RPMI8226 (cell line): ENCODE data around the gene ITPKC.
A peak's percentile ranks its signal among the peaks of the same experiment; 100 is the strongest.

Source experiments
- DNase-seq: peaks from one replicate; pipeline ENCODE4 v3.0.0-alpha.2; 2015

ITPKC gene

DNA sequence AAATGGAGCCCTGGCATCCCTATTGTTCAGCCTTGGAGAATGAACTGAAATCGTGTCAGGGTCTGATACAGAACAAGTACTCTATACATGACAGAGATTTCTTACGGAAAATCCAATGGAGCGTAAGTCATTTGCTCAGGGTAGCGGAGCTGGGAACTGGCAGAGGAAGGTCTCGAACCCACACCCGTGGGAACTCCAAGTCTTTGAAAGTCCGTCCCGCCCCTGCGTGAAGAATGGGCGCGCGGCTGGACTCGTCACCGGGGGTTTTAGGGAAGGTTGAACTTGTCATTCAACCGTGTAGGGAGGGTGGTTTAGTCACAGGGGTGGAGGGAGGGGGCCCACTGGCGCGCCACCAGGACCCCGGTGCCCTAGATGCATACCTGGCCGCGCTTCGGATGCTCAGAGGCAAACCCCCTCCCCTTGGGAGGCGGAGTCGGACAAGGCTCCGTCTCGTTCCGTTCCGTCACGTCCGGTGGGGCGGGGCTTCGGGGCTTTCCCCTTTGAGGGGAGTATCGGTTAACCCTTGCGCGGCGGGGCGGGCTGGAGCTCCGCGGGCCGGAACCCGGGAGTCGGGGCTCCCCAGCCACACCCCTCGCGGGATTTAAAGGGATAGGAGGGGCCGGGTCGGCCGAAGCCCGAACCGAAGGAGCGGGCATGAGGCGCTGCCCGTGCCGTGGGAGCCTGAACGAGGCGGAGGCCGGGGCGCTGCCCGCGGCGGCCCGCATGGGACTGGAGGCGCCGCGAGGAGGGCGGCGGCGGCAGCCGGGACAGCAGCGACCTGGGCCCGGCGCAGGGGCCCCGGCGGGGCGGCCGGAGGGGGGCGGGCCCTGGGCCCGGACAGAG is at the start of gene ITPKC, which contains the start of gene COQ8B:
ITPKC (plus strand) TSS at position 631 of the 843 bp plus-strand sequence; CDS start at position 655, 24 bp downstream.
COQ8B (minus strand) TSS at position 405 of the 843 bp plus-strand sequence. CDS start 2,254 bp downstream, outside the sequence.
- peak; percentile 97 for DNase-seq

DNA sequence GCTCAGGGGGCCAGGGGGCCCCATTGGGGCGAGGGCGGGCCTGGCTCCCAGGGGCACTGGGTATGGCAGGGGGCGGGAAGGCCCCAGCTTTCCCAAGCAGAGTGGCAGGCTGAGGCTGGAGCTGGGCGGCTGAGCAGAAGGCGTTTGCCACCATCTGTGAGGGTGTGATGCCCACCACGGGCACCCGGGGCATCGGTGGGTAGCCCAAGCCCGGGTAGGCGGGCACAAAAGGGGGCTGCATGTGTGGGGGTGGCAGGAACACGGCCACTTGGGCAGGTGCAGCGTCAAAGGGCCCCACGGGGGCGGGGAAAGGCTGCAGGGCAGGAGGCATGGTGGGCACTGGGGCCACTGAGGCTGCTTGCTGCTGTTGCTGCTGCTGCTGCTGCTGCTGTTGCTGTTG is 49.3 kb upstream of the ITPKC start:
- DNase-seq, result no peak

DNA sequence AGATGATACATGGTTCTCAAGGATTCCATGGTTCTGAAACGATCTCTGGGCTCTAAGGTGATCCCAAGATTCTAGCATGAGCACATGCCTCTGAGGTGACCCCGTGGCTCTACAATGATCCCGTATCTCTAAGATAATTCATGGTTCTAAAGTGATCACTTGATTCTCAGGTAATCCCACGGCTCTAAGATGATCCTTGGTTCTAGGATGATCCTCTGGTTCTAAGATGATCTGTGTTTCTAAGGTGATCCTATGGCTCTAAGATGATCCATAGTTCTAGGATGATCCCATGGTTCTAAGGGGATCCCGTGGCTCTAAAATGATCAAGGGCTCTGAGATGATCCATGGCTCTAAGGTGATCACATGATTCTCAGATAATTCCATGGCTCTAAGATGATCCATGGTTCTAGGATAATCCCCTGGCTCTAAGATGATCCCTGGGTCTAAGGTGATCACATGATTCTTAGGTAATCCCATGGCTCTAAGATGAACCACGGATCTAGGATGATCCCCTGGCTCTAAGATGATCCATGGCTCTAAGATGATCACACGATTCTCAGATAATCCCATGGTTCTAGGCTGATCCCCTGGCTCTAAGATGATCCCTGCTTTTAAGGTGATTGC is 47.8 kb upstream of the ITPKC start:
- DNase-seq, result no peak

DNA sequence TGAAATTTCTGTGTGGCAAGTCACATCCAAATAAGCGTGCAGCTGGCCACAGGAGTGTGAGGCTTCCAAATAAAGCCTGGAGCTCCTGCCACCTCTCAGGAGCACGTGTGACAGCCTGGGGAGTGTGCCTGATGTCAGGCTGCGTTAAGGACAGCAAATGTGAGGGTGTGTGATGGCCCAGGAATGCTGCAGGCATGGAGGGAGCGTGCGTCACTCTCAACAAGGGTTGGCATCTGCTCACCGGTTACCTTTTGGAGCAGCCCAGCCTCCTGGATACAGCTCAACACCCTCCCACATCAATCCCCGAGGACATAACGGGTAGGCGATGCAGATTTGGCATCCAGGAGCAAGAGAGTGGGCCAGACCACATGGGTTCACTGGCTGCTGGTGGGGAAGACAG is 45.5 kb upstream of the ITPKC start:
- DNase-seq, result no peak

DNA sequence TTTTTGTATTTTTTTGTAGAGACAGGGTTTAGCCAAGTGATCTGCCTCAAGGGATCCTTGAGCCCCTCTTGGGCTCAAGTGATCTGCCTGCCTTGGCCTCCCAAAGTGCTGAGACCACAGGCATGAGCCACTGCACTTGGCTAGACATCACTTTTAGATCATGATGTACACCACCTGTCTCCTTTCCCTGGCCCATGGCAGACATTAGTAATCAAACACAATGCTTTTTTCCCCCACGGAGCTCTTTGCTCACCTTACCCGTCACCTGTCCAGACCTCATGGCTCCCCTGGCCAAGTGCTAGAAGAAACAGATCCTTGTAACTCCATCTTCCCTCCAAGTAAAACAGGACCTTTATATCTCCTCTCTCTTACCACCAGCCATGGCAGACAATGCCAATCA is 44.9 kb upstream of the ITPKC start:
- DNase-seq, result no peak

DNA sequence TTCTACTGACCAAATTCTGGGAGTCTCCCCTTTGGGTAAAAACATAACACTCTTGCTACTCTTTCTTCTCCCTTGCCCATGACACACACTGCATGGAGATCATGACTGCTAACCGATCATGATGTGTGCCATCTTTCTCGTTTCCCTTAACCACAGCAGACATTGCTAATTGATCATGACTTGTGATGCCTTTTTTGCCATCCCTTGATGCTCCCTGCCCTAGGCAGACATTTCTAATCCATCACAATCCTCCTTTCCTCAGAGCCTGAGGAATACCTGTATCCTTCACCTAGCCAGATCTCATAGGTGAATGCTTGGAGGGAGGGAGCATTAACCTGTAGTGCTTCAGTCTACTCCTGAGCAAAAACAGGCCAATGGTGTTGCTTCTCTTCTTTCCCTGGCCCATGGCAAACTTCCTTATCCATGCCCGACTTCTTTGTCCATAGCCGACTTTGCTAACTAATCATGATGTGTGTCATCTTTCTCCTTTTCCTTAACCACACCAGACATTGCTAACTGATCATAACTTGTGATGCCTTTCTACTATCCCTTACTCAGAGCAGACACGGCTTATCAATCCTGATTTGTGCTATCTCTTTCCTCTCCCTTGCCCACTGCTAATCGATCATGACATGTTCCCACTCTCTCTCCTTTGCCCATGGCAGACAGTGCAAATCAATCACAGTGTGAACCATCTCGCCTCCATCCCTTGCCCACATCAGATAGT is 44.2 kb upstream of the ITPKC start:
- DNase-seq, result no peak

DNA sequence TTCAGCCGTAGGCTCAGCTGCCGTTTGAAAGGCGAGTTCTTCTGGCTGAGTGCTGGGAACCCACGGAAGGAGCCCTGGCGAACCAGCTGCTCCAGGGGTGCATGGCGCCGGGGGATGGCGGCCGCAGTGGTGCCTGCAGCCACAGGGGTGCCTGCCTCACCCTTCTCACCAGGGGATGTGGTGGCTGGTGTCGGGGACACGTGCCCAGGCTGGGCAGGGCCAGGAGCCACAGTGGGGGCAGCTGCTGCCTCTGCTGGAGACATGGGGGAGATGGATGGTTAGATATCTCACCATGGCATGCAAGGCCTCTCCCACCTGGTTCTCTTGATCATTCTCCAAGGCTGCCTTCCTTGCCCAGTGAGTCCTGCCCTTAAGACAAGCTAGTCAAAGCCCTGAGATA is 43.5 kb upstream of the ITPKC start:
- DNase-seq, result no peak

DNA sequence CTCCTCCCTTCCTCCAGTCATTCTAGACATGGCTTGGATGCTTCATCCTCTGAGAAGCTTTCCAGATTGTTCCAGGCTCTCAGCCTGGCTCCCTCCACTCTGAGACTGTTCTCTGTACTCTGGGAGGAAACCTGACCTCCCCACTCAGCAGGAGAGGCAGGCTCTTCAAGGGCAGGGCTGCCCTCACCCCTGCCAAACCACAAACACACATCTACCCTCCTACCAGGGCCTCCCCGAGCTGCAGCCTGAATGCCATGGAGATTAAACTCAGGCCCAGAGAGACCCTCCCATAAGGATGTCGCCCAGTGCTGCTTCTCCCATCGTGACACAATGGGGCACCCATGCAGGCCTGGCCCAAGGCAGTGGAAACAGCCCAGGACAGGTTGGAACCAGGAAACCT is 42.6 kb upstream of the ITPKC start:
- no peak for DNase-seq

DNA sequence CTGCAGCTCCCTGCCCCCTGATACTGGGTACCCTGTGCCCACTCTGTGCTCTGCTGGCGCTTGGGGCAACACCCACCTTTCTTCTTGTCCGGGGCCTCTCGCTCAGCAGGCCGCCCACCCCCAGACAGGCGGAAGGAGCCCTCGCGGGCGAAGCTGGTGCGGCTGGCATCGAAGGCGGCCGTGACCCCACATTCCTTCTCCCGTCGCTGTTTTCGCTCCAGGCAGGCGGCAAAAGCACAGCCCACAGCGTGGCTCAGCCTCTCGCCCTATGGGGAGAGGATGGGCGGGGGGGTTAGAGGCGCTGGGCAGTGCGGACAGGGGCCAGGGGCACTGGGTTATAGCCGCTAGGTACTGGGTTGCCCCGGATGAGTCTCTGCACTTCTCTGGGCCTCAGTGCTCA is 39.8 kb upstream of the ITPKC start:
- no peak for DNase-seq

DNA sequence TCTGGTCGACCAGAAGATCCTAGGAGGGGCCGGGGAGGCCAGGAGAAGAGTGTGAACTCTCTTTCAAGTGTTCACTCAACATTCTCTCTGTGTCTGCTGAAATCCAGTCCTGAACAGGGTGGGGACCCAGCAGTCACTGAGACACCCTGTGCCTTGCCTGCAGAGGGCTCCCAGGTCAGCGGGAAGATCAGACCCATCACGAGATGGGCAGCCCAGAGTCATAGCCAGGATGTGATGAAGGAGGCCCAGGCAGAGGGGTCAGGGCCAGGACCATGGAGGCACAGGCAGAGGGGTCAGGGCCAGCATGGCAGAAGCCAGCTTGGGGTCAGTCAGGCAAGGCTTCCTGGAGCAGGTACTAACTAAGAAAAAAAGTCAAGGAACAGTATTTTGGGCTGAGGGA is 35.9 kb upstream of the ITPKC start:
- no peak for DNase-seq

DNA sequence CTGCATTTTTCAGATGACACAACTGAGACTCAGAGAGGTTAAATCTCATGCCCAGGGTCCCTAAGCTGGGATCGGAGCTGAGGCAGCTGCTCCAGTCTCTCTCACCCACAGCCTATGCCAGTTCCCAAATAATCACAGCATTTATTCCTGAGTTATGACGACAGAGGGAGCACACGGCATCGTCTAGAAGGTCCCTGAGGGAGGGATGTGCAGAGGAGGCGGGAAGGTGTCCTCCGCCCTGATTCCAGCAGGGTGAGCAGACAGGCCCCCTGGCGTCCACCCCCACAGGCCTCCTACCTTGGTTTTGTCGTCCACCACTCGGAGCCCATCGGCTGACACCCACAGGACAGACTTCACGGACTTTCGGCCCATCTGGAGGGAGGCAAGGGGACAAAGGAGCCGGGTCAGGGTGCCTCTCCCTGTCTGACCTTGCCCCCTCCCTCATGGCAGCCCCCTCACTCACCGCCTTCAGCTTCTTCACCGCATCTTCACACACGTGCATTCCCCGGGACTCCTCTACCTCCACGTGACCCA is 34.4 kb upstream of the ITPKC start:
- DNase-seq, result no peak

DNA sequence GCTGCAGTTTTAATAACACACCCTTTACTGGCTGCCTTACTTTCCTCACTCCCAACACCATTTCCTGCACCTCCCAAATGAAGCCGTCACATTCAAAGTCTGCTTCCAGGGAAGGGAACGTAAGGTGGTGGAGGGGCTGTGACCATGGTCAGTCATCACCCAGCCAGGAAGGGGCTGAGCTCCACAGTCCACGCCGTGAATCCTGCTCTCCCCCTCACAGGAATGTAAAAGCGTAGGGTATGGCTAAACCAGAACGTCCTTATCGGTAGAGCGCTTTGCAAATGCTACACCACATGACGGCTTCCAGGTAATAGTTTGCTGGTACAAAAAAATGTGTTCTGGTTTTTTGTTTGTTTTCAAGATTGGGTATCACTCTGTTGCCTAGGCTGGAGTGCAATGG is 33.5 kb upstream of the ITPKC start:
- no peak for DNase-seq

DNA sequence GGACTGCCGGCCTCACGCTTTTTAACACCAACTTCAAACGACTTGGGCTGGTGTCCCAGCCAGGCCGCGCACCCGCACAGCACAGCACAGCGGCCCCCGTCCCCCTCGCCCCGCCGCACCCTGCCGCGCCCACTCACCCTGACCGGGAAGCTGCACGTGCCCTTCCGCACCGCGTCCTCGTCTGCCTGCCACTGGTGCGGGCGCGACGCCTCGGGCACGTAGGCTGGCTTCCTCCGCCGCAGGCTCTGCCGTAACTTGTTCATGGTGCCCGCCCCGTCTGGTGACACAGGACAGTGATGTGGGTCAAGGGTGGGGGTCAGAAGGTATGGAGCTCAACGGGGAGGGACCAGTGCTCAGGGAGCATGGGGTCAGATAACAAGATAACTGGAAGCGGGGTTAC is 32.6 kb upstream of the ITPKC start:
- no peak for DNase-seq

DNA sequence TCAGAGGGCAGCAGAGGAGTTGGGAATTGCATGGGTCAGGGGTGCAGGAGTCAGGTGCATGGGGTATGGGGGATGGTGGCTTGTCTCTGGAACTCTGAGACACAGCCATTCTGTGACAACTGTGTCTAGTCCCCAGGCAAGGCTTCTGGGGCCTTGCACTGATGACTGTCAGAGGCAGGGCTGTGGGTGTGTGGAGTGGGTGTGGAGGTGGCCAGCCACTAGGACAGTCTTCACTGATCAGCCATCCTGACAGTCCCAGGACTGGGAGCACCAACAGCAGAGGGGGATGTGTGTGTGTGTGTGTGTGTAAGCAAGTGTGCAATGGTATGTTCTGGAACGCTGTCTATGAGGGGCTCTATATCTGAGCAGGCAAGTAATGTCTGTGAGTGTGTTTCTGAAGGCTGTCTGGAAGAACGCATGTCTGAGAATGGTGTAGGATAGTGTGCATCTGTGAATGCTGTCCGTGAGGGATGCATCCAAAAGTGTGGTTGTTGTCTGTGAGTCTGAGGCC is 31.8 kb upstream of the ITPKC start:
- no peak for DNase-seq

DNA sequence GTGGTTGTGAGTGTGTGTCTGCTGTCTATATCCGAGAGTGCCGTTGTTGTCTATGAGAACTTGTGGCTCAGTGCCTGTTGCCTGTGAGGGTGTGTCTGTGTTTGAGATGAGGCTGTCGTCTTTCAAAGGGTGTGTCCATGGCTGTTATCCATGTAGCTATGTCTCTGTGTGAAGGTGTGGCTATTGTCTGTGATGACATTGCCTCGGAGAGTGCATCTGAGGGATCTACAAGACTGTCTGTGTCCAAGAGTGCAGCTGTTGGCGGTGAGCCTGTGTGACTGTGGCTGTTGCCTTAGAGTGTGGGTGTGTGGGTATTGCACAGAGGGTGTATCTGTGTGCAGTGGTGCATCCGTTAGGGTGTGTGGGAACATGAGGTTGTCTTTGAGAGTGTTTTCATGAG is 31.3 kb upstream of the ITPKC start:
- DNase-seq, result no peak

DNA sequence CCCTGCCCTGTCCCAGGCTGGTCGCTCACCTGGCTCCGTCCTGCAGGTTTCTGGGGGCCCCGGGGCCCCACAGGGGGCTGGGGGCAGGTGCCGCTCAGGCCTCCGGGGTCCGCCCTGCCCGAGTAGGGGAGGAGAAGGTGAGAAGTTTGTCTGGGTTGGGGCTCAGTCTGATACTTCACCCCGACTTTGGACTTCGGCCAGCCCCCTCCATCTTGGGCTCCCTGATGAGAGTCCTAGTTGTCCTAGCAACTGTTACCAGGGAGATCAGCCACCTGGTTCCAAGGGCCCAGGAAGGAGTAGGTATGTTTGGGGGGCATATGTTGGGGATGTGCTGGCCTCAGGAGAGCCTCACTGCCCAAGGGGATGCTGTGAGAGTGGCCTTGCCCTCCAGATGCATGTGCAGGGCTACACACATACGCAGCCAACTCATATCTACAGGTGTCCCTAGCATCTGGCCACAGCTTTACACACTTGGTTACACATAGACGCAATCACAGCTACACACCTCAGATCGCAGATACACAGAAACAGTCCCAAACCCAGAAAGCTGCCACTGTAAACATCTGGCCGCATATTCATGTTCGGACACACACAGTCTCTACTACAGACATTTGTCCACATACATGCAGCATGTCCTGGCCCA is 29.9 kb upstream of the ITPKC start:
- no peak for DNase-seq

DNA sequence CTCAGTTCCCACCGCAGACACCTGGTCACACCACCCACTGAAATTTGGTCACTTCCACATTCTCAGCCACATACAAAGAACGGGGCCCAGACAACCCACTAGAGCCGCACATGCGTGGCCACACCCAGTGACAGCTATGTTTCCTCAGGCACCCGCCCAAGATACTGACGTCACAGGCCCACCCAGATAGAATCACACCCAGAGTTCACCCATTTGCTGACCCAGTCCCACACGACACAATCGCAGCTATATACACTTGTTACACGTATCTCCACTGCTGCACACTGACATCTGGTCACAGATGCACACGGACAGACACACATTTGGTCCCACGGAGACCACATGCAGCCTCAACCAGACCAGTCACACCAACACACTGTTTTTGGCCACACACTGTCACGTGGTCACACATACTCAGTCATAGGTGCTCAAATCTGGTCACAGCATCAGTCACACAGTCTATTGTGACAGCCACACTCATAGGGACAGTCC is 29.3 kb upstream of the ITPKC start:
- no peak for DNase-seq

DNA sequence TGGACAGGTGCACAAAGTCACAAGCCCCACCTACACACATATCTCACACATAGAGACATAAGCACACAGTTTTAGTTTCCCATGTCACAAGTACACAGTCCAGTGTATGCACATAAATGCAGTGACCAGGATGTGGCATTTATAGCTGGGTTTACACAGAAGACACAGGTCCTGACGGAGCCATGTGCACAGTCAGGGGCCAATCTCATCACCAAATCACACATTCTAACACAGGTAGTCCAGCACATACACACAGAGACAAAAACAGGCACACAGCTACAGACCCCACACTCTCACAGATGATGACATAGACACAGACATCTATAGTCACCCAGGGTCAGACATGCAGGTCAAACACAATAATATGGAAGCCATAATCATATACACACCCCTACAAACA is 28.6 kb upstream of the ITPKC start:
- no peak for DNase-seq

DNA sequence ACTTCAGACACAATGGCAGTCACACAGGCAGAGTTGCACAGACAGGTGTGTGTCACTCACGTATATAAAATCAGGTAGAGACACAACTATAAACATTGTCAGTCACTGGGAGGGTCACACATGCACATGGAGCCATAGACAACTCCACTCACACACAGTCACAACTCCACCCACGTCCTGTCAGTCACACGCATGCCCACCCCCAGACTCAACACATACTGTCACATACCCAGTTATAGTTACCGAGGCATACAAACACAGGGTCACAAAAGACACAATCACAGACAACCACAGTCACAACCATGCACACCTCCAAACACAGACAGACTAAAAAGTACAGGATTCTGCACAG is 27.9 kb upstream of the ITPKC start:
- no peak for DNase-seq

DNA sequence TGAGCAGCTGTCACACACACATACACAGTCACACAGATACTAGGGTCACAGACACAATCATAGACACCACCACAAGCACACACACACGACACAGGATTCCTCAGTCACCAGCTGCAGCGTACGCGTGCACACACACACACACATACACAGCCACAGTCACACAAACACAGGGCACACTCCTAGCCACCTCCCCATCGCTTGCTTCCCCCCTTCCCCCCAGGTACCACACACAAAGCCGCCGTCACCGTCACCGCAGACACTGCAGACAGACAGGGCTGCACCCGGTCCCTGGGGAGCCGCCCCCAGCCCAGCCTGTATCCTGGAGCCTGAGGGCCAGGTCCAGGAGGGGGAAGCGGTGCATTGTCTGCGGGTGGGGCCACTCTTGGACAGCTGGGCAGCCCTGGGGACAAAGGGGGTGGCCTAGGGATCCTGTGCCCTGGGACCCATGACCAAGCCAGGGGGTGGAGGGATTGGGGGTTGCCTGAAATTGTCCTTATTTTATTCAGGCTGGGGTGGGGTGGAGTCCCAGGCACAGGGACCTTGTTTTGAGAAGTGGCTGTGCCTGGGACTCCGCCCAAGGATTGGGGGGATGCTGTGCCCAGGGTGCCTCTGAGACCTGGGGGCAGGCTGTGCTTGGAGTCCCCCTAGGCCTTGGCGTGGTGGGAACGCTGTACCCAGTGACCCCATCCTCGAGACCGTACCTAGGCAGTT is 27.4 kb upstream of the ITPKC start:
- no peak for DNase-seq

DNA sequence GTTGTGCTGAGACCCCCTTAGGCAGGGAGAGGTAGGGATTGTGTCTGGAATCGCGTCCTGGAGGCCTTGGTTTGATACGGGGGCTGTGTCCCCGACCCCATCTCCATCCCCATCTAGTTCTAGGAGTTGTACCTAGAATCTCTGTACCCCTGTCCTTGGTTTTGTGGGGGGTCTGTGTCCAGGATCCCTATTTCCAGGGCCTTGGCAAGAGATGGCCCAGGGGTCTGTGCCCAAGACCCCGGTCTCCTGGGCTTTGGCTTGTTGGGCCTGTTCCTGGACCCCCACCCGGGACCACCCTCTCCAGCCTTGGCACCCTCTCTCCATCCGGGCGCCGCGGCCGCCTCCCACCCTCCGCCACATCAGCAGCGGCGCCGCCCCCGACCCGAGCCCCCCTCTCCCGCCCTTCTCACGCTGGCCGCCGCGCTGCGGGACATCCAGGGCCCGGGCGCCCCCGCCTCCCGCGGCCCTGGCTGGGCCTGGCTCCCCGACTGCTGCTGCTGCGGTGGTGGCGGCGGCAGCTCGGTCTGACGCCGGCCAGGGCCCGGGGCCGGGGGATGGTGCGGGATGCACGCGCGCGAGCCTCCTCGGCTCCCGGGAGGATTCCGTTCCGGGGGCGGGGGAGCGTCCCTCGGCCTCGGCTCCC is 26.7 kb upstream of the ITPKC start, which contains the start of gene NUMBL:
NUMBL (minus strand) TSS at position 602 of the 643 bp plus-strand sequence; CDS start at position 434, 168 bp downstream.
- no peak for DNase-seq
